Hematopoietic multipotent progenitor cell treated with erythropoietin and hydrocortisone succinate and interleukin-3 and kit ligand, for 17 days (in vitro differentiated cells): ENCODE data around the gene GTPBP4.
"Not testable (repeated sequence)": the region's sequence is repeated elsewhere in the genome, so short reads cannot be mapped to it uniquely, and the experiment has no call there.

Experiments used
- DNase-seq: peaks from one replicate; pipeline ENCODE4 v3.0.0-alpha.2; 2015; ENCODE audit warnings: low spot score

Gene GTPBP4

DNA sequence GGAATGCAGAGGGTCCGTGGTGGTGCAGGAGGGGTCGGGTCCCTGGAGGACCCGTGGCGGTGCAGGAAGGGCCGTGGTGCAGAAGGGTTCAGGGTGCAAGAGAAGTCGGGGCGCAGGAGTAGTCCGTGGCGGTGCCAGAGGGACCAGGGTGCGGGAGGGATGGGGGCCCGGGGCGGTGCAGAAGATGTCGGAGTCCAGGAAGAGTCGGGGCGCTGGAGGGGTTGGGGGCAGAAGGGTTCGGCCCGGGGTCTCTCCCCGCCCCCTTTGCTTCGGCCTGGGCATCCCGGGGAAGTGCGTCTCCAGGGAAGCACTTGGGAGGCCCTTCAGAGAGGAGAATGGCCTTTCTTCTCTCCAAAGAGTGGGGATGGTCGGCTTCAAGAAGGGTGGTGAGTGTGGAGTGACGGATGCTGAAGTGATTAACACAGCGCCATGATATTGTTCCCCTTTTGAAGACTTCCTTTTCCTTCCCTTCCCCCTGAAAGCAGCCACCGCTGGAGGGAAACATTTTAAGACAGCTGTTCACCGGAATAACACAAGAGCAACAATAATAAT lies 68.9 kb downstream of the GTPBP4 start:
- DNase-seq = no peak

DNA sequence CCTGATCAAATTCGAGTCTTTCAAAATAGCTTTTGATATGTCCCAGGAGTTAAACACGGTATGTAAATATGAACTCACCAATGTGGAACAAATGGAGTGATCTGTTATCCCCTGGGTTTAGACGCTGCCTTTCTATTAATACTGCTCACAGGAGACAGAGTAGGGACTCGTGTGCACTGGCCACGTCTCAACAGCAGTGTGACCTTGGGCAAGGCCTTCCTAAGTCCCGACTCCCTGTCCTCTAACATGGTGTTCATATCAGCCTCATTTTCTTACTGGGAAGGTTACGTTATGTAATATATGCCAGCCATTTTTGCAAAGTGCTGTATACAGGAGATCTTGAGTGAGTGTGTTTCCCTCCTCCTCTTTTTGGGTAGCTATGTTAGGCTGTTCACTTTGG lies 69.8 kb downstream of the GTPBP4 start:
- no peak for DNase-seq

GRCh38 chr10:1059902-1060301 lies 71.7 kb downstream of the GTPBP4 start:
- no peak for DNase-seq

DNA sequence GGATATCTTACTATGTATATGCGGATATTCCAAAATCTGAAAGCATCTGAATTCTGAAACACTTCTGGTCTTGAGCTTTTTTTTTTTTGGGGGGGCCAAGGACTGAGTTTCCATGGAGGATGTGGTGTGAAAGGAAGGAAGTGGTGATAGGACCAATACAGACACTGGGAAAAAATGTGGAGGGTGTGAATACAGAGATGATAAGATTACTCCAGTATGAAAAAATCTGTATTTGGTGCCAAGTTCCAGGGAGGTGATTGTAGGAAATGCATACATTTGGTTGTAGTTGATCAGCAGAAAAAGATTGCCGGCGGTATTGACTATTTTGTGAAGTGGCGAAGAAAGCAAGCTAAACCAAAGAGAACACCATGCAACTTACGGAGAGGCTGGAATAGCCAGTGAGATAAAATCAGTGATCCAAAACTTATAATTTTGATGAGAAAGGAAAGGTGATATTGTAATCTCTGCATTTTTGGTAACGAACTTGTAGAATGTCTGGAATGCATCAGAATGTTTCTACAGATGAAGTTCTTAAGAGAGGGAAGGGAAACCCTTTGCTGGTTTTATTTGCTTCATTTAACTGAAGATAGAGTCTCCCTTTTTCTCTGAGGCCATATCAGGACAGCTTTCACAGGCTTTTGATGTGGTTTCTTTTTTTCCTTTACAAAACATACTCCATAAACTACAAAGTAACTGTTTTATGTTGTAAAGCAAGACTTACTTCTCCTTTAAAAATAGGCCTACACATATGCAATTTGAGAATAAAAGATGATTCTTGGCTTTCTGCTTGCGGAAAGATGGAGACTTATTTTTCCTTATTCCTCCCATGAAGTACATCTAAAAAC lies 73.9 kb downstream of the GTPBP4 start:
- no peak for DNase-seq

DNA sequence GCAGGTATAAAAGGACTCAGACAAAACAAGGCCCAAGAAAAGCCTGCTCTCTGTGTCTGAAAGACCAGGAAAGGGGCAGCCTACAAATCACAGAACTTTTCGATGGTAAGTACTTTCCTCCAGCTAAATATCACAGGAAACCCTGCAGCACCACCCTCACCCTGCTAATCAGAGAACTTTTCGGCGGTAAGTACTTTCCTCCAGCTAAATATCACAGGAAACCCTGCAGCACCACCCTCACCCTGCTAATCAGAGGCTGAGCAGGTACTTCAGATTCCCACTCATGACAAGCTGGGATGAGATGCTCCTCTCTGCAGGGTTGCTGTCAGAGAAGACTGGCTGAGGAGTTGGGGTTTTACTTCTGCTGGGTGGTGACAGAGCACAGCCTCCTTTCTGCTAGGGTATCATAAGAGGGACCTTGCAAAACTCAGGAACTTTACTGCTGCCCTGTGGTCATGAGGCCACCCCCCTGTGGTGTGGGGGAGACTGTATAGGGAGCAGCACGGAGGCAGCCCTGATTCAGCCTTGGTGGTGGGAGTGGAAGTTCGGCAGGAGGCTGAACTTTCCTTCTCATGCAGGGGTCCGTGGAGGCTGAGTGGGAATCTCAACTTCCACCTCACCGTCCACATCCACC lies 75.1 kb downstream of the GTPBP4 start:
- no peak for DNase-seq

DNA sequence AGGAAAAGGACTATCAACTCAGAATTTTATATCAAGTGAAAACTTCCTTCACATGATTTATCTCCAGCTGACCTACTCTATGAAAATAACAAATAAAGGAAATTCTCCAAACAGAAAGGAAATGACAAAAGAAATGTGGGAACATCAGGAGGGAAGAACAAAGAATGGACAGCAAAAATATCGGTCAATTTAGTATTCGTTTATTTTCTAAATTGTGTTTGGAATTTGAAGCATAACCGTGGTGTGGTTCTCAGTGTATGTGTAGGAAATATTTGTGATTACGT lies 76.7 kb downstream of the GTPBP4 start:
- DNase-seq = no peak

GRCh38 chr10:1066734-1067133 lies 78.5 kb downstream of the GTPBP4 start:
- not testable (repeated sequence) for DNase-seq

- DNase-seq = no peak
Observed at GRCh38 chr10:1068380-1069361, 80.4 kb downstream of the GTPBP4 start.
